ENCODE data around the gene MACROD2.

The MACROD2 gene

GRCh38 chr20:14817101-14817500 lies 821.8 kb downstream of the MACROD2 start:
- TF ChIP-seq CTCF (IDR thresholded peaks at IDR 0.05; ENCODE audit: borderline replicate concordance, insufficient read depth, low read depth, low read length), result no peak
- H3K4me3 ChIP-seq (ENCODE audit: low read depth, low read length), result no peak overlapping the region

- H3K4me3 ChIP-seq (ENCODE audit: low read depth, low read length), result no peak overlapping the region
- TF ChIP-seq CTCF (IDR thresholded peaks at IDR 0.05; ENCODE audit: borderline replicate concordance, insufficient read depth, low read depth, low read length), result no peak
Measured at GRCh38 chr20:14820771-14821170, 825.5 kb downstream of the MACROD2 start.

GRCh38 chr20:14821251-14821650 lies 825.9 kb downstream of the MACROD2 start:
- no peak overlapping the region for H3K4me3 ChIP-seq (ENCODE audit: low read depth, low read length)
- TF ChIP-seq CTCF (IDR thresholded peaks at IDR 0.05; ENCODE audit: borderline replicate concordance, insufficient read depth, low read depth, low read length), result no peak

GRCh38 chr20:14824996-14825395 lies 829.7 kb downstream of the MACROD2 start:
- no peak for TF ChIP-seq CTCF (IDR thresholded peaks at IDR 0.05; ENCODE audit: borderline replicate concordance, insufficient read depth, low read depth, low read length)
- H3K4me3 ChIP-seq (ENCODE audit: low read depth, low read length), result no peak overlapping the region

GRCh38 chr20:14826543-14827313 lies 831.4 kb downstream of the MACROD2 start:
- TF ChIP-seq CTCF (IDR thresholded peaks at IDR 0.05; ENCODE audit: borderline replicate concordance, insufficient read depth, low read depth, low read length), result no peak
- no peak overlapping the region for H3K4me3 ChIP-seq (ENCODE audit: low read depth, low read length)

GRCh38 chr20:14828459-14828858 lies 833.1 kb downstream of the MACROD2 start:
- no peak for TF ChIP-seq CTCF (IDR thresholded peaks at IDR 0.05; ENCODE audit: borderline replicate concordance, insufficient read depth, low read depth, low read length)
- H3K4me3 ChIP-seq (ENCODE audit: low read depth, low read length), result no peak overlapping the region

- TF ChIP-seq CTCF (IDR thresholded peaks at IDR 0.05; ENCODE audit: borderline replicate concordance, insufficient read depth, low read depth, low read length), result no peak
- H3K4me3 ChIP-seq (ENCODE audit: low read depth, low read length), result no peak overlapping the region
Measured at GRCh38 chr20:14829906-14830305, 834.6 kb downstream of the MACROD2 start.

All from GM12875 (cell line).